Osteoblast (primary cell): Measurements from ENCODE around the gene PAWR. TPM values are rescaled to one million over a fixed set of nuclear protein-coding genes. Genes with fewer than 3 reads are reported as not detected.

Experiments
- DNase-seq: peaks from one replicate; pipeline ENCODE4 v3.0.0; 2011; ENCODE audit warnings: low spot score, mixed read lengths; ENCODE audit not compliant: insufficient read length; ENCODE audit errors: missing footprints
- H2AFZ ChIP-seq: 2 replicates; pipeline ENCODE4 v1.6.0; 2011; ENCODE audit warnings: mild to moderate bottlenecking, low read length
- H3K27ac ChIP-seq: 2 replicates; pipeline ENCODE4 v1.5.1; 2011; ENCODE audit warnings: mild to moderate bottlenecking, low read depth, low read length, moderate library complexity
- H3K27me3 ChIP-seq: 2 replicates; pipeline ENCODE4 v1.6.0; 2012; ENCODE audit warnings: mild to moderate bottlenecking, control low read depth, inconsistent platforms, low read length, moderate library complexity; ENCODE audit not compliant: insufficient read depth
- H3K36me3 ChIP-seq: 2 replicates; pipeline ENCODE4 v1.5.1; 2011; ENCODE audit warnings: mild to moderate bottlenecking, low read length, control low read depth, moderate library complexity; ENCODE audit not compliant: insufficient read depth
- H3K4me1 ChIP-seq: 2 replicates; pipeline ENCODE4 v1.5.1; 2011; ENCODE audit warnings: mild to moderate bottlenecking, low read length, control low read depth, moderate library complexity; ENCODE audit not compliant: insufficient read depth
- H3K4me2 ChIP-seq: 2 replicates; pipeline ENCODE4 v1.6.0; 2011; ENCODE audit warnings: mild to moderate bottlenecking, low read length; ENCODE audit not compliant: insufficient read depth
- H3K4me3 ChIP-seq: fragments of 200-600 bp; sonication (generic); 3 replicates; pipeline ENCODE4 v1.5.1; 2012; ENCODE audit warnings: mild to moderate bottlenecking, low read length, inconsistent platforms; ENCODE audit not compliant: insufficient read depth
- H3K79me2 ChIP-seq: 2 replicates; pipeline ENCODE4 v1.6.0; 2012; ENCODE audit warnings: mild to moderate bottlenecking, low read length, control low read depth, inconsistent platforms; ENCODE audit not compliant: insufficient read depth
- H3K9me3 ChIP-seq: 2 replicates; pipeline ENCODE4 v1.5.1; 2011; ENCODE audit warnings: low read depth, low read length, control low read depth
- H4K20me1 ChIP-seq: 2 replicates; pipeline ENCODE4 v1.6.0; 2012; ENCODE audit warnings: mild to moderate bottlenecking, low read length, control low read depth; ENCODE audit not compliant: insufficient read depth
- CTCF ChIP-seq: IDR thresholded peaks from 2 replicates; pipeline ENCODE4 v1.5.1; 2011; ENCODE audit warnings: mild to moderate bottlenecking, low read depth, low read length, moderate library complexity; ENCODE audit errors: extremely low read depth
- total RNA-seq: library from RNA; depleted of rRNA; stranded (reverse); fragments of >200 nt; gene quantifications from 2 replicates; pipeline ENCODE4 v1.2.3, GENCODE V29; 2012

PAWR gene
- total RNA-seq, 1 donor: 78.5 TPM

- peaks cover 9% of the 10 kb centered on the region for H4K20me1 ChIP-seq
- H3K4me1 ChIP-seq: peaks cover 15% of the 10 kb centered on the region
- DNase-seq: no peak
- H3K36me3 ChIP-seq: peaks cover 24% of the 10 kb centered on the region
- no peak overlapping the region for H2AFZ ChIP-seq
- H3K4me2 ChIP-seq: no peak overlapping the region
- no peak overlapping the region for H3K4me3 ChIP-seq
- no peaks in the 10 kb centered on the region for H3K9me3 ChIP-seq
- H3K79me2 ChIP-seq: peaks cover 64% of the 10 kb centered on the region
- no peak for TF ChIP-seq CTCF
- H3K27ac ChIP-seq: no peak overlapping the region
- no peaks in the 10 kb centered on the region for H3K27me3 ChIP-seq
Measured at GRCh38 chr12:79615596-79616560, 74.9 kb downstream of the PAWR start.

- no peak for DNase-seq
- no peak for TF ChIP-seq CTCF
- Histone ChIP-seq H3K4me1 (peaks cover 15% of the 10 kb centered on the region), H3K9me3 (no peaks in the 10 kb centered on the region), H3K4me3 (no peak overlapping the region), H2AFZ (no peak overlapping the region), H3K27ac (no peak overlapping the region), H3K79me2 (peaks cover 60% of the 10 kb centered on the region), H3K27me3 (no peaks in the 10 kb centered on the region), H3K36me3 (peaks cover 15% of the 10 kb centered on the region), H4K20me1 (peaks cover 9% of the 10 kb centered on the region), H3K4me2 (peak overlapping the region; percentile 39)
Measured at GRCh38 chr12:79614730-79615129, 76.0 kb downstream of the PAWR start.

GRCh38 chr12:79601908-79602307, 88.9 kb downstream of the PAWR start:
- Histone ChIP-seq H3K4me1 (no peaks in the 10 kb centered on the region), H3K27me3 (no peaks in the 10 kb centered on the region), H3K27ac (no peak overlapping the region), H3K9me3 (no peaks in the 10 kb centered on the region), H3K36me3 (peaks cover 10% of the 10 kb centered on the region), H3K79me2 (peaks cover 50% of the 10 kb centered on the region), H3K4me3 (no peak overlapping the region), H3K4me2 (no peak overlapping the region), H2AFZ (no peak overlapping the region), H4K20me1 (no peaks in the 10 kb centered on the region)
- DNase-seq: no peak
- TF ChIP-seq CTCF: no peak

GRCh38 chr12:79597910-79598309, 92.9 kb downstream of the PAWR start:
- no peaks in the 10 kb centered on the region for H3K9me3 ChIP-seq
- H3K27ac ChIP-seq: no peak overlapping the region
- no peak overlapping the region for H3K4me3 ChIP-seq
- peaks cover 12% of the 10 kb centered on the region for H3K36me3 ChIP-seq
- H3K27me3 ChIP-seq: no peaks in the 10 kb centered on the region
- H3K79me2 ChIP-seq: peaks cover 40% of the 10 kb centered on the region
- H3K4me2 ChIP-seq: no peak overlapping the region
- no peak for DNase-seq
- H4K20me1 ChIP-seq: no peaks in the 10 kb centered on the region
- no peaks in the 10 kb centered on the region for H3K4me1 ChIP-seq
- no peak overlapping the region for H2AFZ ChIP-seq
- TF ChIP-seq CTCF: no peak
